Ishikawa (cell line): ENCODE measurements around the gene CLN5.

Source experiments
- CEBPB ChIP-seq: IDR thresholded peaks from 2 replicates; pipeline ENCODE4 v1.6.1; 2012
- CREB1 ChIP-seq: IDR thresholded peaks from 2 replicates; pipeline ENCODE4 v1.6.1; 2012; ENCODE audit warnings: low read depth
- EGR1 ChIP-seq: IDR thresholded peaks from 2 replicates; pipeline ENCODE4 v1.6.1; 2012
- EP300 ChIP-seq: IDR thresholded peaks from 2 replicates; pipeline ENCODE4 v1.6.1; 2012; ENCODE audit warnings: borderline replicate concordance
- FOXM1 ChIP-seq: IDR thresholded peaks from 2 replicates; pipeline ENCODE4 v1.6.1; 2012; ENCODE audit warnings: low read depth, borderline replicate concordance
- NFIC ChIP-seq: IDR thresholded peaks from 2 replicates; pipeline ENCODE4 v1.6.1; 2012
- RAD21 ChIP-seq: IDR thresholded peaks from 2 replicates; pipeline ENCODE4 v1.6.1; 2012; ENCODE audit warnings: low read depth
- TAF1 ChIP-seq: IDR thresholded peaks from 2 replicates; pipeline ENCODE4 v1.6.1; 2012; ENCODE audit warnings: low read depth, mild to moderate bottlenecking
- TCF12 ChIP-seq: IDR thresholded peaks from 2 replicates; pipeline ENCODE4 v1.6.1; 2012; ENCODE audit warnings: low read depth
- TEAD4 ChIP-seq: IDR thresholded peaks from 2 replicates; pipeline ENCODE4 v1.6.1; 2012
- YY1 ChIP-seq: IDR thresholded peaks from 2 replicates; pipeline ENCODE4 v1.6.1; 2012; ENCODE audit warnings: low read depth
- ZBTB7A ChIP-seq: IDR thresholded peaks from 2 replicates; pipeline ENCODE4 v1.6.1; 2012; ENCODE audit warnings: low read depth
- TF ChIP-seq, protein P1 (sequence below): IDR thresholded peaks from 2 replicates; pipeline ENCODE4 v1.6.1; 2012; ENCODE audit warnings: low read depth, mild to moderate bottlenecking
- TF ChIP-seq, protein P2 (sequence below): IDR thresholded peaks from 2 replicates; pipeline ENCODE4 v1.6.1; 2012
- TF ChIP-seq, protein P3 (sequence below): IDR thresholded peaks from 2 replicates; pipeline ENCODE4 v1.6.1; 2012

Gene CLN5

DNA sequence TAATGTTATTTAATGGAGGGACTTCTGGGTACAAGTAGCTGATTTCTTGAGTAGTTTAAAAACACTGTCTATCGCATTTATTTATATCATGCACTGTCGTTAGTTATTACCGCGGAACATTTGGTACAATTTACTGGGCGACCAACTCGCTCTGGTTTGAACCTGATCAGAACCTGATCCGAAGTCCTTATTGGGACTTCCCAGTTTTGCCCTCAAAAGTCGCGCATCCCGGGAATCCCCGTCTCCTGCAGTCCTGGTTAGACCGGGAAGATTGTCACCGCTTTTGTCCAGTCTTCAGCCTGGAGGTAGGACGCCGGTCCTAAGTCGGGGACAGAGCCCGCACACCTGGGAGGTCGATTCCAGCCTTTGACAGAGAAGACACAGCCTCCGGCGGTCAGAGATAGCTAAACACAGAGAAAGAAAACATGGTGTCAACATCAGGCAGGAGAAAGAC, 694 bp downstream of the CLN5 start:
- TF ChIP-seq EGR1: no peak
- no peak for TF ChIP-seq CREB1
- no peak for TF ChIP-seq EP300
- TF ChIP-seq TEAD4: no peak
- TF ChIP-seq ZBTB7A: no peak

DNA sequence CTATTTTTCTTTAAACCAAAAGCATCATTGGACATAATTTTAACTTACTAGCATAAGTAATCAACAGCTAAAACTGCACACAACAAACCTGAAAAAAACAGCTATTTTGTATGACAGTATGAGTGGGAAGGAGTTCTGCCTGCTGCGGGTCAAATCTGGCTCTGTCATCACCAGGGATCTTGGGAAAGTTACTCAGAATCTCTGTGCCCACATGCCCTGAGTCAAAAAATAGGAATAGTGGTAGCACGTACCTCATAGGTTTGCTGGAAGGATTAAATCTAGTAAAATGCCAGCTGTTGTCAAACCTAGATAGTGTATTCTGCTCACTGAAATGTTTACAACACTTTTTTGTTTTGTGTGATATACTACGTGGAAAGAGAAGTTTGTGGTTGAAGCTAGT, 1.1 kb downstream of the CLN5 start:
- TF ChIP-seq, protein P1, sequence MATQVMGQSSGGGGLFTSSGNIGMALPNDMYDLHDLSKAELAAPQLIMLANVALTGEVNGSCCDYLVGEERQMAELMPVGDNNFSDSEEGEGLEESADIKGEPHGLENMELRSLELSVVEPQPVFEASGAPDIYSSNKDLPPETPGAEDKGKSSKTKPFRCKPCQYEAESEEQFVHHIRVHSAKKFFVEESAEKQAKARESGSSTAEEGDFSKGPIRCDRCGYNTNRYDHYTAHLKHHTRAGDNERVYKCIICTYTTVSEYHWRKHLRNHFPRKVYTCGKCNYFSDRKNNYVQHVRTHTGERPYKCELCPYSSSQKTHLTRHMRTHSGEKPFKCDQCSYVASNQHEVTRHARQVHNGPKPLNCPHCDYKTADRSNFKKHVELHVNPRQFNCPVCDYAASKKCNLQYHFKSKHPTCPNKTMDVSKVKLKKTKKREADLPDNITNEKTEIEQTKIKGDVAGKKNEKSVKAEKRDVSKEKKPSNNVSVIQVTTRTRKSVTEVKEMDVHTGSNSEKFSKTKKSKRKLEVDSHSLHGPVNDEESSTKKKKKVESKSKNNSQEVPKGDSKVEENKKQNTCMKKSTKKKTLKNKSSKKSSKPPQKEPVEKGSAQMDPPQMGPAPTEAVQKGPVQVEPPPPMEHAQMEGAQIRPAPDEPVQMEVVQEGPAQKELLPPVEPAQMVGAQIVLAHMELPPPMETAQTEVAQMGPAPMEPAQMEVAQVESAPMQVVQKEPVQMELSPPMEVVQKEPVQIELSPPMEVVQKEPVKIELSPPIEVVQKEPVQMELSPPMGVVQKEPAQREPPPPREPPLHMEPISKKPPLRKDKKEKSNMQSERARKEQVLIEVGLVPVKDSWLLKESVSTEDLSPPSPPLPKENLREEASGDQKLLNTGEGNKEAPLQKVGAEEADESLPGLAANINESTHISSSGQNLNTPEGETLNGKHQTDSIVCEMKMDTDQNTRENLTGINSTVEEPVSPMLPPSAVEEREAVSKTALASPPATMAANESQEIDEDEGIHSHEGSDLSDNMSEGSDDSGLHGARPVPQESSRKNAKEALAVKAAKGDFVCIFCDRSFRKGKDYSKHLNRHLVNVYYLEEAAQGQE: no peak
- TF ChIP-seq RAD21: no peak

DNA sequence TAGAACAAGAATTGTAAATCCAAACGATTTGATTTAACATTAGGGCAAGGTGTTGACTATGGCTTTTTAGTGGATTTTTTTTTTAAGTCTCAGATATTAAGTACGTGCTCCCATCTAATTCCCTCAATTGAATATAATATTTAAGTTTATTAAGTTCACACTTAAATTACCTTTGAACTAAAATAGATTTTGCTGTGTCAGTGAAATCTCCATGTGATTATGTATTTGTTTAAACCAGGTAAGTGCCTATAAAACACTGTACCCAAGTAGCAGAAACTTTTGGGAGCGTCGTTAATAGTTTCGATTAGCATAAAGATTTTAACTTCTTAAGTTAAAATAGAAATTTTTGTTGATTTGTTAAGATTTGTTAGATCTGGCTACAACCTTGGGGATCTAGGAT, 1.6 kb downstream of the CLN5 start:
- TF ChIP-seq YY1 (no peak), EP300 (no peak), TAF1 (no peak), CEBPB (no peak), RAD21 (no peak), ZBTB7A (no peak), CREB1 (no peak), EGR1 (no peak), NFIC (no peak)
- TF ChIP-seq, protein P1: no peak
- TF ChIP-seq, protein P2, sequence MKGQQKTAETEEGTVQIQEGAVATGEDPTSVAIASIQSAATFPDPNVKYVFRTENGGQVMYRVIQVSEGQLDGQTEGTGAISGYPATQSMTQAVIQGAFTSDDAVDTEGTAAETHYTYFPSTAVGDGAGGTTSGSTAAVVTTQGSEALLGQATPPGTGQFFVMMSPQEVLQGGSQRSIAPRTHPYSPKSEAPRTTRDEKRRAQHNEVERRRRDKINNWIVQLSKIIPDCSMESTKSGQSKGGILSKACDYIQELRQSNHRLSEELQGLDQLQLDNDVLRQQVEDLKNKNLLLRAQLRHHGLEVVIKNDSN: no peak
- TF ChIP-seq, protein P3, sequence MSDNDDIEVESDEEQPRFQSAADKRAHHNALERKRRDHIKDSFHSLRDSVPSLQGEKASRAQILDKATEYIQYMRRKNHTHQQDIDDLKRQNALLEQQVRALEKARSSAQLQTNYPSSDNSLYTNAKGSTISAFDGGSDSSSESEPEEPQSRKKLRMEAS: no peak

DNA sequence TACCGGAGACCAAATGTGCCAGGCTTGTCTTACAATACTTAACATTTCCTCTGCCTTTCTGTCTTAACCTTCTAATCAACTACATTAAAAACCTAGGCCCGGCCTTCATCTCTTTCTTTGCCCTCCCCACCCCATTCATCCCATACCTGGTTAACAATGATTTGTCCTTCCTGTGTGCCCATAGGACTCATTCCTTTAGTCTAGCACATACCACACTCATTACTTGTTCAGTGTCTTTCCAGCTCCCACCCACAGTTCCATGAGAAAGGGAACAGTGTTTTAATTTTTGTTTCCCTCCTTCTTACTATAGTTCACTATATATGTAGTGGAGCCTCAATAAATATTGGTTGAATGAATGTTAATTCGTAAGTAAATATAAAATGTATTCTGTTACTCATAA, 2.4 kb downstream of the CLN5 start:
- TF ChIP-seq, protein P1: no peak
- TF ChIP-seq, protein P2: no peak
- TF ChIP-seq TEAD4 (no peak), EP300 (no peak), ZBTB7A (no peak), FOXM1 (no peak), EGR1 (no peak), YY1 (no peak), TAF1 (no peak), TCF12 (no peak), CREB1 (no peak), RAD21 (no peak), NFIC (no peak), CEBPB (no peak)
- TF ChIP-seq, protein P3: no peak

DNA sequence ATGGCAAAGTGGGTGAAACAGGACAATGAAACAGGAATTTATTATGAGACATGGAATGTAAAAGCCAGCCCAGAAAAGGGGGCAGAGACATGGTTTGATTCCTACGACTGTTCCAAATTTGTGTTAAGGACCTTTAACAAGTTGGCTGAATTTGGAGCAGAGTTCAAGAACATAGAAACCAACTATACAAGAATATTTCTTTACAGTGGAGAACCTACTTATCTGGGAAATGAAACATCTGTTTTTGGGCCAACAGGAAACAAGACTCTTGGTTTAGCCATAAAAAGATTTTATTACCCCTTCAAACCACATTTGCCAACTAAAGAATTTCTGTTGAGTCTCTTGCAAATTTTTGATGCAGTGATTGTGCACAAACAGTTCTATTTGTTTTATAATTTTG, 8.6 kb downstream of the CLN5 start:
- TF ChIP-seq FOXM1 (no peak), ZBTB7A (no peak), NFIC (no peak), TCF12 (no peak), TAF1 (no peak), RAD21 (no peak), TEAD4 (no peak), EGR1 (no peak), CEBPB (no peak), YY1 (no peak), CREB1 (no peak), EP300 (no peak)
- TF ChIP-seq, protein P3: no peak
- TF ChIP-seq, protein P2: no peak
- TF ChIP-seq, protein P1: no peak
